Measurements from ENCODE around the gene PCGF3. TPM values are rescaled to one million over a fixed set of nuclear protein-coding genes. Genes with fewer than 3 reads are reported as not detected.

Gene PCGF3
- total RNA-seq, 1 donor from 2014 or later: 88.1 TPM

DNA sequence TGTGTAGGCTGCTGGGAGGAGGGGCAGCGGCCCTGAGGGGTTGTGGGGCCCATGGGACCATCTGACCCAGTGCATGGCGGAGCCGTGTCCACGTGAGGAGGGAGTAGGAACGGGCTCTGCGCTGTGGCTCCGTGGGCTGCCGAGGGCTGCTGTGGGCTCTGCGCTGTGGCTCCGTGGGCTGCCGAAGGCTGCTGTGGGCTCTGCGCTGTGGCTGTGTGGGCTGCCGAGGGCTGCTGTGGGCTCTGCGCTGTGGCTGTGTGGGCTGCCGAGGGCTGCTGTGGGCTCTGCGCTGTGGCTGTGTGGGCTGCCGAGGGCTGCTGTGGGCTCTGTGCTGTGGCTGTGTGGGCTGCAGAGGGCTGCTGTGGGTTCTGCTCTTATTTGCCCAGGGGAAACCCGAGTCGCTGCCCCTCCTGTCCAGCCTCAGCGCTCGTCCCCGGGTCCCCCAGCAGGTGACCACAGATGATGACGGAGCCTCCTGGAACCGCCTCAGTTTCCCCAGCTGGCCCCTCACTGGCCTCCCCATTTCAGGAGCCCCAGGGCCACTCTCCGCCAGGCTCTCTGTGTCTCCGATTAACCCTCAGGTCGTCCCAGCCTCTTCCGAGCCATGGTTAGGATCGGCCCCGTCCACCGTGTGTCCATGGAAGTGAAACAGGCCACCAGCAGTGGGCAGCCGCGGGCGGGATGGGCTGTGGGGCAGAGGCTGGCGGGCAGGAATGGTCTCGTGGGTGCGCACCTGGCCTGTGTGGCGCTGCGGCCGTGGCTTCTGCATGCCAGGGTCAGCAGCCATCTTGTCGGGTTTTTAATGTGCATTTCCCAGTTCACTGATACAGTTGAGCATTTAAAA lies 20.0 kb downstream of the PCGF3 start:
- Mint-ChIP-seq H3K27ac (peak overlapping the region; percentile 56), H3K9me3 (no peaks in the 10 kb centered on the region), H3K27me3 (ENCODE audit: low read depth) (no peaks in the 10 kb centered on the region), H3K4me3 (no peak overlapping the region), H3K36me3 (peaks cover 34% of the 10 kb centered on the region), H3K4me1 (peaks cover 26% of the 10 kb centered on the region)
- TF ChIP-seq, protein P1, sequence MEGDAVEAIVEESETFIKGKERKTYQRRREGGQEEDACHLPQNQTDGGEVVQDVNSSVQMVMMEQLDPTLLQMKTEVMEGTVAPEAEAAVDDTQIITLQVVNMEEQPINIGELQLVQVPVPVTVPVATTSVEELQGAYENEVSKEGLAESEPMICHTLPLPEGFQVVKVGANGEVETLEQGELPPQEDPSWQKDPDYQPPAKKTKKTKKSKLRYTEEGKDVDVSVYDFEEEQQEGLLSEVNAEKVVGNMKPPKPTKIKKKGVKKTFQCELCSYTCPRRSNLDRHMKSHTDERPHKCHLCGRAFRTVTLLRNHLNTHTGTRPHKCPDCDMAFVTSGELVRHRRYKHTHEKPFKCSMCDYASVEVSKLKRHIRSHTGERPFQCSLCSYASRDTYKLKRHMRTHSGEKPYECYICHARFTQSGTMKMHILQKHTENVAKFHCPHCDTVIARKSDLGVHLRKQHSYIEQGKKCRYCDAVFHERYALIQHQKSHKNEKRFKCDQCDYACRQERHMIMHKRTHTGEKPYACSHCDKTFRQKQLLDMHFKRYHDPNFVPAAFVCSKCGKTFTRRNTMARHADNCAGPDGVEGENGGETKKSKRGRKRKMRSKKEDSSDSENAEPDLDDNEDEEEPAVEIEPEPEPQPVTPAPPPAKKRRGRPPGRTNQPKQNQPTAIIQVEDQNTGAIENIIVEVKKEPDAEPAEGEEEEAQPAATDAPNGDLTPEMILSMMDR (IDR thresholded peaks at IDR 0.05; ENCODE audit: unreplicated experiment): no peak
- no peak for DNase-seq (ENCODE audit: low spot score in 2 of 2, unreplicated experiment in 2 of 2)

DNA sequence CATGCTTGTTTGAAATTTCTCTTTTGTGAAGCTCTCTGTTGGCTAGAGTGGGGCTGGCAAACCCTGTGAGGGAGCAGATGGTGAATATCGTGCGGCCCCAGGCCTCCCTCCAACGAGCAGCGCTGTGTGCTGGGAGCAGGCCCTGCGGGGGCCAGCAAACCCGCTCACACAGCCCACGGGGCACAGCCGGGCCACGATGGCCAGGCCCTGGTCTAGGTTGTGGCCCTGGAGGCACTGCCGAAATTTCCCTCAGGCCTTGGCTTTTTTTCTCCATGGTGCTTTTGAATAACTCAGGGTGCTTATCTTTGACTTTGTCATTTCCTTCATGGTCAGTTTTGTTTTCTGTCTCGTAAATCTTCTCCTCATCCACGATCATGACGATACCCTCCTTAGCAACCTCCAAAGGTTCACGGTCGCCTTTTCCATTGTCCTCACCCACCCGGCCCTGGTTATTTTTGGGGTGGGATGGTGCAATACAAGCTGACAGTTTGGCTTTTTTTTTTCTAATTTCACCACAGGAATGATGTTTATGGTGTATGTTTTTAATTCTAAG lies 20.7 kb downstream of the PCGF3 start:
- Mint-ChIP-seq H3K27ac (peak overlapping the region; percentile 83), H3K27me3 (ENCODE audit: low read depth) (no peaks in the 10 kb centered on the region), H3K36me3 (peaks cover 33% of the 10 kb centered on the region), H3K4me3 (no peak overlapping the region), H3K4me1 (peaks cover 21% of the 10 kb centered on the region), H3K9me3 (no peaks in the 10 kb centered on the region)
- no peak for DNase-seq (ENCODE audit: low spot score in 2 of 2, unreplicated experiment in 2 of 2)
- TF ChIP-seq, protein P1 (IDR thresholded peaks at IDR 0.05; ENCODE audit: unreplicated experiment): no peak

- TF ChIP-seq, protein P1 (IDR thresholded peaks at IDR 0.05; ENCODE audit: unreplicated experiment): no peak
- Mint-ChIP-seq H3K4me3 (no peak overlapping the region), H3K4me1 (peaks cover 16% of the 10 kb centered on the region), H3K9me3 (no peaks in the 10 kb centered on the region), H3K27me3 (ENCODE audit: low read depth) (no peaks in the 10 kb centered on the region), H3K27ac (peak overlapping the region; percentile 41), H3K36me3 (peaks cover 29% of the 10 kb centered on the region)
- DNase-seq (ENCODE audit: low spot score in 2 of 2, unreplicated experiment in 2 of 2): no peak
Observed at GRCh38 chr4:726838-727237, 21.2 kb downstream of the PCGF3 start.

GRCh38 chr4:727576-727975 lies 21.9 kb downstream of the PCGF3 start:
- Mint-ChIP-seq H3K9me3 (no peaks in the 10 kb centered on the region), H3K27ac (peak overlapping the region; percentile 48), H3K36me3 (peaks cover 24% of the 10 kb centered on the region), H3K27me3 (ENCODE audit: low read depth) (no peaks in the 10 kb centered on the region), H3K4me3 (no peak overlapping the region), H3K4me1 (peaks cover 11% of the 10 kb centered on the region)
- no peak for DNase-seq (ENCODE audit: low spot score in 2 of 2, unreplicated experiment in 2 of 2)
- TF ChIP-seq, protein P1 (IDR thresholded peaks at IDR 0.05; ENCODE audit: unreplicated experiment): no peak

- DNase-seq (ENCODE audit: low spot score in 2 of 2, unreplicated experiment in 2 of 2): no peak
- no peaks in the 10 kb centered on the region for H3K27me3 Mint-ChIP-seq (ENCODE audit: low read depth)
- H3K4me3 Mint-ChIP-seq: no peak overlapping the region
- no peaks in the 10 kb centered on the region for H3K9me3 Mint-ChIP-seq
- H3K27ac Mint-ChIP-seq: no peak overlapping the region
- TF ChIP-seq, protein P1 (IDR thresholded peaks at IDR 0.05; ENCODE audit: unreplicated experiment): no peak
- H3K4me1 Mint-ChIP-seq: peaks cover 8% of the 10 kb centered on the region
- peaks cover 20% of the 10 kb centered on the region for H3K36me3 Mint-ChIP-seq
Observed at GRCh38 chr4:729336-730315, 24.0 kb downstream of the PCGF3 start.
